ENCODE results near the gene ILK. TPM values are rescaled to one million over a fixed set of nuclear protein-coding genes. Genes with fewer than 3 reads are reported as not detected.

Gene ILK
- total RNA-seq, 2 donors from 2014 or later: 114 to 118 TPM

GRCh38 chr11:6613496-6613895, 9.9 kb downstream of the ILK start:
- H3K9me3 Mint-ChIP-seq: no peaks in the 10 kb centered on the region
- H3K27ac Mint-ChIP-seq: no peak overlapping the region
- ATAC-seq (replicated peaks in 1 of 2): no peak
- no peaks in the 10 kb centered on the region for H3K27me3 Mint-ChIP-seq (ENCODE audit: low read depth)
- H3K36me3 Mint-ChIP-seq (ENCODE audit: insufficient read depth in 2 of 2): peaks cover 6 to 25% of the 10 kb centered on the region in 2 donors
- H3K4me1 Mint-ChIP-seq (ENCODE audit: low read depth): peaks cover 33% of the 10 kb centered on the region
- H3K4me3 Mint-ChIP-seq: no peak overlapping the region
- DNase-seq: no peak

DNA sequence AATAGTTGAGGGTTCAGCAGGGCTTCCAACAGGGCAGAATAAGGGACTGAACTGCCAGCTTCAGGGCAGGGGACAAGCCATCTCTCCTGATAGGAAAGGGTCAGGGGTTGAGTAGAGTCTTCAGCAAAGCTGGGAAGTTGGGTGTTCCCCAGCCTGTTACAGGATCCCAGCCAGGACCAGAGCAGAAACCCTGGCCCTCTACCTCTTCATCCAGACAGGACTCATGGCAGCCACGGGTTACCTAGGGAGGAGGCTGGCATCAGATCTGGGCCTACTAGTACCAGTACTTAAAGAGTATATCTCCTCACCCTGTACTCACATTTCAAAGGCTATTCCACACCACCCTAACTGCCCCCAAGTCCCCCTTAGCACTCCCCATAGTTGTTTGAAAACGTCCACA, 10.9 kb downstream of the ILK start:
- Mint-ChIP-seq H3K4me1 (ENCODE audit: low read depth) (peaks cover 26% of the 10 kb centered on the region), H3K27me3 (ENCODE audit: low read depth) (no peaks in the 10 kb centered on the region), H3K9me3 (no peaks in the 10 kb centered on the region), H3K4me3 (no peak overlapping the region), H3K27ac (no peak overlapping the region), H3K36me3 (ENCODE audit: insufficient read depth in 2 of 2) (peaks cover 6 to 17% of the 10 kb centered on the region in 2 donors)
- no peak for ATAC-seq (replicated peaks in 1 of 2)
- DNase-seq: no peak

DNA sequence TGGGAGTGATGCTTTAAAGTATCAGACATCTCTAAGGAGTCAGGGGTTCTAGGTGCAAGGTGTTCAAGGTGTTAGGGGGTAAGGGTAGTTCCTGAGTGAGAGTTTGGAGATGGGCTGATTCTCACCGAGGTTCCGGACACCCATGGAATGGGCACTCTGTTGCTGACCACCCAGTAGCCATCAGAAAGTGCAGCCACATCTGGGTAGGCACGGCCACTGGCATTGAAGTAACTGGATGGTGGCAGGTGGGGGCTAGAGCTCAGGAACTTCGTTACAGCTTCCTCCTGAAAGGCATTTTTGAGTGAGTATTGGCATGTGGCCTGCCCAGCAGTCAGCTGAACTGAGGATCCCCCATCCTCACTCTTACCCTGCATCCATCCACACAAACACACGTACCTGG, 11.5 kb downstream of the ILK start:
- Mint-ChIP-seq H3K27ac (no peak overlapping the region), H3K27me3 (ENCODE audit: low read depth) (no peaks in the 10 kb centered on the region), H3K36me3 (ENCODE audit: insufficient read depth in 2 of 2) (peaks cover 6 to 11% of the 10 kb centered on the region in 2 donors), H3K4me3 (no peak overlapping the region), H3K9me3 (no peaks in the 10 kb centered on the region), H3K4me1 (ENCODE audit: low read depth) (peaks cover 20% of the 10 kb centered on the region)
- no peak for ATAC-seq (replicated peaks in 1 of 2)
- no peak for DNase-seq

DNA sequence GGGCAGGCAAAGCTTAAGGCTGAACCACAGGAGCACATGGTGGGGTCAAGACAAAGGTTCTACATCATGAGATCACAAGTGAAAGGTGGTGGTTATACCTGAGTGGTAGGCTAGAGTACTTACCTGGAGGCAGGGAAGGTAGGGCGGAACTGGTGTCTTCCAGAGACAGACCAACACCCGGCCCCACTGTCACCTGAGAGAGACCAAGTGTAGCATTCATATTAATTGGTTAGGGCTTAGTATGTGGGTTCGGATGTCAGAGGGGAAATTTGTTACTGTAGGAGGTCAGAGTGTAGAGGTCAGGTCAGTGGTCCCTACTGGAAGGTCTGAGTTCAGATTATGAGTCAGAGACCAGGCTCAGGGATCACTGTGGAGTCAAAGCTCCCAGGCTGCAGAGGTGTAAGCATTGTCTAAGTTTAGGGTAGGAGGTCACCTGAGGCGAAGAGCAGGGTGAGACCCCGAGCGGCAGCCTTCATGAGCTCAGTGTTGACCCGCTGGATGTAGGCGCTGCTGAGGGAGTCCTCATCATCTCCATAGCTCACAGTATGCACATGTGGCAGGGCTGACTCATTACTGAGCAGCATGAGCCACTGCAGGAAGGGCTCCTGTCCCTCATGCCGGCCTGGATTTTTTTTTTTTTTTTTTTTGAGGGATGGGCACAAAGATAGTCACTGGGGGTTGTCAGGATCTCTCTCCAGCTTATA, 12.5 kb downstream of the ILK start:
- ATAC-seq (replicated peaks in 1 of 2) (no peak), DNase-seq (no peak)
- Mint-ChIP-seq H3K4me1 (ENCODE audit: low read depth) (peaks cover 11% of the 10 kb centered on the region), H3K4me3 (peak overlapping the region in 1 of 2 donors; percentile 29), H3K27ac (no peak overlapping the region), H3K9me3 (no peaks in the 10 kb centered on the region), H3K27me3 (ENCODE audit: low read depth) (no peaks in the 10 kb centered on the region), H3K36me3 (ENCODE audit: insufficient read depth in 2 of 2) (peaks cover 6 to 10% of the 10 kb centered on the region in 2 donors)

DNA sequence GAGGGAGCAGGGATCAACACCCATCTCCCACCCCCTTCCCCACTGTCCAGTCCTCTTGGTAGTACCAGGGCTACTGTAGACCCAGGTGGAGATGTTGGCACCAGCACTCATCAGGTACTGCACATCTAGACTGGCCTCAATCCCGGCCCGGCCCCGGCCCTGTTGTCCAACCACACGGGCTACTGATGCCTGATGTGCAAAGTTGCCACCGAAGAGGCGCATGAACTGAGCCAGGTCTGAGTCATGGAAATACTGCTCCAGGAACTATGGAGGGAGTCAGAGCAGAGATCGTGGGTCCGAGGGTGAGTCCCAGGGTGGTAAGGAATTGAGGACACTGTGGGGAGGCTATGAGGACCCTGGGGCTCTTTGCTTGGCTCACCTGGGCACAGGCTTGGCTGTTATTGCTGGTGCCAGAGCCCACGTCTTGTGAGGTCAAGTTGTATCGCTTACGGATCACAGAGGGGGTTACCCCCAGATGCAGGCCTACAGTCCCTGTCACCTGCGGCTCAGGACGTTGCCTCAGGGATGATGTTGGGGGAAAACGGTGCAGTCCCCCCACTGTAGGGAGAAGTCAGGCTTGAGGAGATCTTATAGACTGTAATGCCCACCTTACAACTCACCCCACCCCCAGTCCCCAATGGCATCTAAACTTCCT, 13.1 kb downstream of the ILK start:
- Mint-ChIP-seq H3K9me3 (no peaks in the 10 kb centered on the region), H3K27ac (no peak overlapping the region), H3K4me1 (ENCODE audit: low read depth) (peaks cover 6% of the 10 kb centered on the region), H3K27me3 (ENCODE audit: low read depth) (no peaks in the 10 kb centered on the region), H3K4me3 (no peak overlapping the region), H3K36me3 (ENCODE audit: insufficient read depth in 2 of 2) (peaks cover 2 to 10% of the 10 kb centered on the region in 2 donors)
- ATAC-seq (replicated peaks in 1 of 2): no peak
- DNase-seq: no peak

DNA sequence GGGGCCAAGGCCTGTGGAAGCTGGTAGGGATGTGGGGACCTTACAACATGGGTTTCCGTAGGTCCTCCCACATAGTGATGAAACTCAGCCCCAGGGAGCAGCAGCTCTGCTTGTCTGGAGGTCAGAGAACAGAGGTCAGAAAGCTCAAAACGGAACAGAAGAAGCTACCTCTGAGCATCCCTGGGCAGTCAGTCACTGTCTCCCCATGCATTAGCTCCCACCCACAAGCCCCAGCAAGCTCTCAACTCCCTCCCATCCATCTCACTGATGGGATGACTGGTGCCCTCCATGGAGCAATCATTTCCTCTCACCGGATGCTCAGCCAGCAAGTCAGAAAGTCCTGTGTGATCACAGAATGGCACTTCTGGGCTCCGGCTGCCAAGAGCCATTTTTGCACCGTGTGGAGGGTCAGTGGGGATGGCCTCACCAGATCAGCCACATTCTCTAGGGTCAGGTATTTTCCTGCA, 13.8 kb downstream of the ILK start:
- H3K4me3 Mint-ChIP-seq: no peak overlapping the region
- no peak overlapping the region for H3K27ac Mint-ChIP-seq
- ATAC-seq (replicated peaks in 1 of 2) (no peak), DNase-seq (no peak)
- H3K4me1 Mint-ChIP-seq (ENCODE audit: low read depth): peaks cover 6% of the 10 kb centered on the region
- H3K27me3 Mint-ChIP-seq (ENCODE audit: low read depth): no peaks in the 10 kb centered on the region
- H3K9me3 Mint-ChIP-seq: no peaks in the 10 kb centered on the region
- H3K36me3 Mint-ChIP-seq (ENCODE audit: insufficient read depth in 2 of 2): peaks cover 2 to 10% of the 10 kb centered on the region in 2 donors

DNA sequence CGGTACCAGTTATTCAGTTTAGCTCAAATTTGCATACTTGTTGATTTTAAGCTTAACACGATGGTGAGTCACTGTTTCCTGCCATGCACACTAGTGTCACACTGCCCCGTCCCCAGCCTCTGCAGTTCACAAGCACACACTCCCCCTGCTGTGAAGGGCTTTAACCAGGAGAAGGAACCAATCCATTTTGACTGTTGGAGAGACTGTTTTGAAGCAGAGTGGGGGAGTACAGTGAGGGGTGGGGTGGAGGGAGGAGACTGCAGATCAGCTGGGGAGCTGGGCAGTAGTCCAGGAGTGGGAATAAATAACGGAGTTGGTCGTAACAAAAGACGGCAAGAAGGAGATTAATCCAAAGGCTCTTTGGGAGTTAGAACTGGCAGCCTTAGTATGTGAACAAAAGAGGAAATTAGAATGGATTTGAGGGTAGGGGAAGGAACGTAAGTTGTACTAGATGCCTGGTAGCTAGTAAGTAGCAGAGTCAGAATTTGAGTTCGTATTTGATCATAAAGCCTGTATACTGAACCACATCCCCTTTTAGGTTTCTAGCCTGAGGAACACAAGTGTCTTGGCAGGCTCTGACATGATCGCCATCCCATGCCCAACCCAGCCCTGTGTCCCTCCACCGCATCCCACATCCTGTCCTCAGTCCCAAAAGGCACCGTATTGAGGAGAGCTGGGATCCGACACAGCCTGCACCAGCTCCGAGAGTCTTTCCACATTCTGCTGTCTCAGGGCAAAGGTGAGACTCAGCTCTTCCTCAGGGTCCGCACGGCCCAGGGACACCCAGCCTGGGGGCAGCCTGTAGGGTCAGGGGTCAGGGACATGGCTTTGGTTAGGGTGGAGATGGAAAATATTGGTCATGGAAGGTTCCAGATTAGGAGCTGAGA, 14.8 kb downstream of the ILK start:
- Mint-ChIP-seq H3K9me3 (no peaks in the 10 kb centered on the region), H3K36me3 (ENCODE audit: insufficient read depth in 2 of 2) (peaks cover 2 to 10% of the 10 kb centered on the region in 2 donors), H3K27me3 (ENCODE audit: low read depth) (no peaks in the 10 kb centered on the region), H3K27ac (no peak overlapping the region), H3K4me3 (no peak overlapping the region), H3K4me1 (ENCODE audit: low read depth) (peaks cover 6% of the 10 kb centered on the region)
- ATAC-seq (replicated peaks in 1 of 2) (peak; percentile 58 to 64), DNase-seq (peak; percentile 64 to 73)

DNA sequence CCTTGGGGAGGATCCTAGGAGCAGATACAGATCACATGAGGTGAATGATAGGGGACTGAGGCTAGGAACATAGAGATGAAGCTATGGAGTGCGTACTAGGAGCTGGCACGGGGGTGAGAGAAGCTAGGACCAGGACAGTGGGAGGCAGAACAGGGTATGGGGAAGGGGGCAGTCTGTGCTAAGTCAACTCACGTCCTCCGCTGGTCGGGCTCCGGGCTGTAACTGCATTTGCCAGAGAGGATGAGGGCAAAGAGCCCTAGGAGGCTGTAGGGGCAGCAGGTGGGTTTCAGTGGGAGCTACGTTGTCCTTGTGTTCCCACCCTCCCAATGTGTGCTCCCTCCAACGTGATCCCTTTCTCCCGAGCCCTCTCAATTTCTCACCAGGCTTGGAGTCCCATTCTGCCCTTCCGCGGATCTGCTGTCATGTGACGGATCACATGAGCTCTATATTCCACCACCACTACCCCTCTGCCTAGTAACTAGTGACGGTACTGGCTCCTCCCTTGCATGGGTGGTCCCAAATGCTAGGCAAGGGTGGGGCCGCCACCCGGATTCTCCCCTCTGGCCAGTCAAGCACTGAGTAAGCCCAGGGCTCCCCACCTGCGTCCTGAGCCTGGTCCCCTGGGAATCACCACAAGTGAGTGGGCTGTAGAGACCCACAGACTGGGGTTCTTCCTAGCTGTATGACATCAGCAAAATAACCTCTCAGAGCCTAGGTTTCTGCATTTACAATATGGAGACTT, 15.6 kb downstream of the ILK start, which contains the start of gene TPP1:
Gene TPP1, minus strand, starts transcription at position 419 of the 742 bp plus-strand sequence. Its CDS starts 22 bp downstream, at position 397.
- ATAC-seq (replicated peaks in 1 of 2) (peak; percentile 95), DNase-seq (peak; percentile 91 to 92)
- Mint-ChIP-seq H3K4me1 (ENCODE audit: low read depth) (peaks cover 6% of the 10 kb centered on the region), H3K9me3 (no peaks in the 10 kb centered on the region), H3K4me3 (no peak within 1 kb of the TSS), H3K27me3 (ENCODE audit: low read depth) (no peaks in the 10 kb centered on the region), H3K27ac (no peak within 1 kb of the TSS), H3K36me3 (ENCODE audit: insufficient read depth in 2 of 2) (peaks cover 2 to 10% of the 10 kb centered on the region in 2 donors)

GRCh38 chr11:6620636-6621035, 17.1 kb downstream of the ILK start:
- no peaks in the 10 kb centered on the region for H3K9me3 Mint-ChIP-seq
- H3K27ac Mint-ChIP-seq: no peak overlapping the region
- H3K27me3 Mint-ChIP-seq (ENCODE audit: low read depth): no peaks in the 10 kb centered on the region
- no peak overlapping the region for H3K4me3 Mint-ChIP-seq
- H3K36me3 Mint-ChIP-seq (ENCODE audit: insufficient read depth in 2 of 2): peaks cover 2 to 8% of the 10 kb centered on the region in 2 donors
- H3K4me1 Mint-ChIP-seq (ENCODE audit: low read depth): peaks cover 6% of the 10 kb centered on the region
- no peak for ATAC-seq (replicated peaks in 1 of 2)
- no peak for DNase-seq

DNA sequence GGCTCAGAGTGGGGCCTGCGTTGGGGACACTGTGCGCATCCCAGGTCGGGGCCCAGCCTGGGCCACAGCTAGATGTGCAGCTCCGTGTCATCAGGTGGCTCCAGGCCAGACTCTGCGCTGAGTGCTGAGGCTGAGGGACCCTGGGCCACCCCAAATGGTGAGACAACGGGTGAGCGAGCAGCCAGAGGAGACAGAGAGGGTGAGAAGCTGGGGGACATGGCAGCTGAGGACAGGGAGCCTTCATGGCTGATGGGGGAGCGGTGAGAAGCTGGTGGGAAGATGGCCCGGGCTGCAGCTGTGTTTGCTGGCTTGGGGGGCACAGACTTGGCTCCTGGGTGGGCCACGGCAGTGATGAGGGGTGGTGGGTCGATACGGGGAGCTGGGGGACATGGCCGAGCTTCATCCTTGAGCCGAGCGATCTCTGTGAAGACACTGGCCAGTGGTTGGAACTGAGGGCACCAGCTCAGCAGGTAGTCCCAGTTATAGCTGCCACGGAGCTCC, 18.2 kb downstream of the ILK start:
- no peak for ATAC-seq (replicated peaks in 1 of 2)
- Mint-ChIP-seq H3K36me3 (ENCODE audit: insufficient read depth in 2 of 2) (no peaks in the 10 kb centered on the region), H3K27me3 (ENCODE audit: low read depth) (no peaks in the 10 kb centered on the region), H3K27ac (no peak overlapping the region), H3K9me3 (no peaks in the 10 kb centered on the region), H3K4me3 (no peak overlapping the region), H3K4me1 (ENCODE audit: low read depth) (peaks cover 4% of the 10 kb centered on the region)
- DNase-seq: no peak

DNA sequence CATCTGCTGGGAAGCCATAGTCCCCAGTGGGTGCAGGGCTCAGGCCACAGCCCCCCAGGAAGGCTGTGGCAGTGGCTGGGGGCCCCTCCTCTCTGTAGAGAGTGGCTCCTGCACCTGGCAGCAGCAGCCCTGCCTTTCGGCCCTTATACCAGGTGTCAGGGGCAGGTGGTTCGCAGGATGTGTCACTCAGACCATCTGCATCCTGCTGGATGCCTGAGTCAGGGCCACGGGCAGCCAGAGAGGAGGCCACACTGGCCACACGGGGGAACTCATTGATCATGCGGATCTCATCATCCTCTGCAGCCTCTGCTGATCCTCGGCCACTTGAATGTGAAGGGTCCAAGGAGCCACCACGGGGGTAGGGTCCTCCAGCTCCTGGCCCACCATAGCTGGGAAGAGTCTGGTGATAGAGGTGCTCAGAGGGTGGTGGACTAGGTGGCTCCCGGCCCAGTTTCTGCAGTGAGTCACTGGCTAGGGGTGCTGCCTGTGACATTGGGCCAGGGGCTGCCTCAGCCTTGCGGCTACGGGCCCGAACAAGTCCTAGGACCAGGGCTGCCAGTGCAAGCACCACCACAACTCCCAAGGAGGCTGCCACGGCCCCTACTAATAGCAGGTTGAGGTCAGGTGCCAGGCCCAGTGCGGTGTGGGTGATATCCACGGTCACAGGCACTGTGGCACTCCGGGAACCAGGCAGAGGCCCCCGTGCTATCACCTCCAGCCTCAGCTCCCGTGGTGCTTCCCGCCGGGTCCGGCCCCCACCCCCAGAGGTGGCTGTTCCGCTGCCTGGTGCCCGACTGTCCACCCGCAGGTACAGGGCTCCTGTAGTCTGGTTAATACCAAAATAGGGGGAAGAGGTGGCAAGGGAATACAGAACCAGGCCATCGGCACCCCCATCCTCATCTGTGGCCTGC, 18.9 kb downstream of the ILK start:
- Mint-ChIP-seq H3K9me3 (no peaks in the 10 kb centered on the region), H3K27me3 (ENCODE audit: low read depth) (no peaks in the 10 kb centered on the region), H3K36me3 (ENCODE audit: insufficient read depth in 2 of 2) (no peaks in the 10 kb centered on the region), H3K4me3 (no peak overlapping the region), H3K27ac (no peak overlapping the region), H3K4me1 (ENCODE audit: low read depth) (peaks cover 10% of the 10 kb centered on the region)
- no peak for DNase-seq
- ATAC-seq (replicated peaks in 1 of 2): no peak
